Measurements from ENCODE around the gene SLC22A2.

Gene SLC22A2

DNA sequence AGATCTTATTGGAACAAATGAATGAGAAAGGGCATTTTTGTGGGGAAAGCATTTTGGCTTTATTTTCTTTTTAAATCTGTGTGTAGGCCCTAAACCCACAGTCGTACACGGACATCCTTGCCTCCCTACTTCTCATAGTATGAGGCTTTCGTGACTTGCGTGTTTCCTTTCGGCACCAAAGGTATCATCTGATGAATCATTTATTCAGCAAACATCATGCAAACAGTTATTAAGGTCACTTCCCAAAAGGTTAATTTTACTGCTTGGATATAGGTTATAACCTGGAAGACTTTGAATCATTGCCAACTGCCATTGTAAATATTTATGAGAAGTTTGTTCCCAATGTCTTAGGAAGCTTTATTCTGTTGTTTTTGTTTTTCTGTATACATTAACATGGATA lies 15.1 kb upstream of the SLC22A2 start:
- DNase-seq (ENCODE audit: low read depth in 3 of 3), result no peak

DNA sequence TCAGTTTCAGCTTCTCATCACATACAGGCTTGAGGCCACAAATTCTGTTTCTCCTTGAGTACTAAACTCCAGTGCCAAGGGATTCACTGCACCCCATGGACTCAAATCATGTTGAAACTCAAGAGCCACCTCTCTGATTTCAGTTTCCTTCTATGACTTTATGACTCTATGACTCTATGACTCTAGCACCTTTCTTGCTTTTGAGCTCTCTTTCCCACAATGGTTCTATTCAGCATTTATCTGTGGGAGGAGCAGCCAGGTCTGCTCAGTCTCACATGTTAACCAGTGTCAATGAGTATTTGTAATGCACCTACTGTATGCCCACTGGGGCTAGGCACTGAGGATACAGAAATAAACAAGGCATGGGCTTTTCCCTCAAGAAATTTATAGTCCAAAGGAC lies 14.6 kb upstream of the SLC22A2 start:
- no peak for DNase-seq (ENCODE audit: low read depth in 3 of 3)

DNA sequence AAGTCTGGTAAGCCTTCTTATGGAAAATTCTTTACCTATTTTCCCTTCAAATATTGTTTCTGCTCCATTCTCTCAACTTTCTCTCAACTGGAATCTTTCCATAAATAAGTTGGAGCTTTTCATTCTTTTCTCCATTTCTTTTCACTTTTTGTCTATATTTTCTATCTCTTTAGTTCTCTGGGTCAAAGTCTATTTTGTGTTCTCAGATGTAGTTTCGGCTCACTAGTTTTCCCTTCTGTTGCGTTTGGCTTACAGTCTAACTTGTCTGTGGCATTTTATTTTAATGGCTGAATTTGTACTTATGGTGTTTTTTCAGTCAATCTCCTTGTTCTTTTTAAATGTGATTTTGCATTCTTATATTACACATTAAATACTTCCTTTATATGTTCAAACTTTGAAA lies 14.1 kb upstream of the SLC22A2 start:
- DNase-seq (ENCODE audit: low read depth in 3 of 3), result no peak

DNA sequence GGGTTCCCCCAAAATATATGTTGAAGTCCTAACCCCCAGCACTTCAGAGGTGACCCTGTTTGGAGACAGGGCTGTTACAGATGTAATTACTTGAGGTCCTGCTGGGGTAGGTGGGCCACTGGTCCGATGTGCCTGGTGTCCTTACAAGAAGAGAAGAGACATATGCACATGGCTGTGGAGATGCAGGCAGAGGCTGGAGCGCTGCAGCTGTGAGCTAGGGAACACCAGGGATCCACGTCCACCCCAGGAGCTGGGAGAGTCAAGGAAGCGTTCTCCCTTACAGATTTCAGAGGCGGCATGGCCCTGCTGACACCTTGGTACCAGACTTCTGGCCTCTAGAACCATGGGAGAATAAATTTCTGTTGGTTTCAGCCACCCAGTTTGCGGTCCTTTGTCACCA lies 11.7 kb upstream of the SLC22A2 start:
- no peak for DNase-seq (ENCODE audit: low read depth in 3 of 3)

DNA sequence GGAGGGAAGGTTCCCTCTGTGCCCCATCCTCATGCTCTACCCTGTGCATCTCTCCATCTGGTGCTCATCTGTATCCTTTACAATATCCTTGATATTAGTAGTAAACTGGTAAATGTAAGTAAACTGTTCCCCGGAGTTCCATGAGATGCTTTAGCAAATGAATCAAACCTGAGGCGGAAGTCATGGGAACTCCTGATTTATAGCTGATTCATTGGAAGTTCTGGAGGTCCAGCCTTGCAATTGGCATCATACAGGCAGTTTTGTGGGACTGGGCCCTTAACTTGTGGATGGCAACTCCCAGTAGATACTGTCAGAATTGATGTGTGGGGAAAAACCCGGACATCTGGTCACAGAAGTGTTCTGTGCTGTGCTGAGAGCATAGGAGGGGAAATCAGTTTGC lies 11.2 kb upstream of the SLC22A2 start:
- no peak for DNase-seq (ENCODE audit: low read depth in 3 of 3)

DNA sequence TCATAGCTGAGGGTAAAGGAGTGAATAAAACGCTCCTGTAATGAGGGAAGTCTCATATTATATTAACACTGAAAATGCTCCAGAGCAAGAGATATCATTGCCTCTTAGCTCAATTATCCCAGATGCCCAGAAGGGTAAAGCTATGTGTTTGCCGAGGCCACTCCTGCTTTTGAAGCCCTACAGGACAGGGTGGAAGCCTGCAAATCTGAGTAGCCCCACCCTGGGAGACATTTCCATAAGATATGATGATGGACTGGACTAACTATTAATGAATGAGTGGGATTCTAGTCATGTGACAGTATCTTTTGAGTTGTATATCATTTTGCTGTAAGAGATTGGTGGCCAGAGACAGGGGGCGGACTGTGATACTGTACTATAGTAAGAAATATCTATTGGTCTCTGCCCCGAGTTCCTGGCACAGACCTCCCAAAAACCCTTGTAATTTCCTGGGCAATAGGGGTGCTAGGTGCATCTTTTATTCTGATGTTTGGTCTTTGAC lies 10.5 kb upstream of the SLC22A2 start:
- DNase-seq (ENCODE audit: low read depth in 3 of 3), result no peak

DNA sequence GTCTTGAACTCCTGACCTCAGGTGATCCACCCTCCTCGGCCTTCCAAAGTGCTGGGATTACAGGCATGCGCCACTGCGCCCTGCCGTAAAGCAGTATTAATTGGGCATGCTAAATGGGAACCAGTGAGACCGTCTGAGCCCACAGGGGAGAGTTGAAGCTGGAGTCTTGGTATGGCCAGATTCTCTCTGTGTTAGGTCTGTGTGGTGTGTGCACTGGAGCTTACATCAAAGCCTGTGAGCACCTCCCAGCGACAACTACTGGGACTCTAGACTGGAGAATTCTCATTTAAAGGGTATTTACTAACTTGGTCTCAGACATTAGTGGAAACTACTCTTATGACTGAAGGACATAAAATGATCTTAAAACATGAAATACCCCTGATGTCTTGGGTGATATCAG lies 8.5 kb upstream of the SLC22A2 start:
- DNase-seq (ENCODE audit: low read depth in 3 of 3), result no peak

DNA sequence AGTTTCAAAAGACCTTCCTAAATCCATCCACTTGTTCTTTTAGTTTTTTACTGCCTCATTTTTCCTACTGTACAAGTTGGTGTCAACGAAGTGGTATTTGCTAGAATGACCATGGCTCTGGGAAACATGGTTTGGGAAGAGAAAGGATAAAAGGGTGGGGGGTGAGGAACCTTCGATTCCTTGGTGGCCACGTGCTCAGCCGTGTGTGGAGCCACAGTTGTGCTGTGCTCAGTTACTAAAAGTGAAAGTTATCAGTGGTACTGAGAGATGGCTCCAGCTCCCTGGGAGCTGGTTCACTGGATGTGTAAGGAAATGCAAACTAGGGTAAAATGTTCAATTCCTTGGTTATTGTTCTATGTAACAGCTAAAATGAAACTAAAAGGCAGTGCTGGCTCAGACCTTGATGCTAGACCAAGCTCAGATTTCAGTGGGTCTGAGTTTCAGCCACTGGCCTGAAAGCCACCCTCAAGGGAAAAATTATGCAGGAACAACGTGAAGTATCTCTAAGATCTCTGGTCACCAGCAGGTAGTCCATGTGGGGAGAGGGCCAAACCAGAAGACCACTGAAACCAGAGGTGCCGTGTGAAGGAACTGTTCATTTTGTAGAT lies 7.4 kb upstream of the SLC22A2 start:
- no peak for DNase-seq (ENCODE audit: low read depth in 3 of 3)

DNA sequence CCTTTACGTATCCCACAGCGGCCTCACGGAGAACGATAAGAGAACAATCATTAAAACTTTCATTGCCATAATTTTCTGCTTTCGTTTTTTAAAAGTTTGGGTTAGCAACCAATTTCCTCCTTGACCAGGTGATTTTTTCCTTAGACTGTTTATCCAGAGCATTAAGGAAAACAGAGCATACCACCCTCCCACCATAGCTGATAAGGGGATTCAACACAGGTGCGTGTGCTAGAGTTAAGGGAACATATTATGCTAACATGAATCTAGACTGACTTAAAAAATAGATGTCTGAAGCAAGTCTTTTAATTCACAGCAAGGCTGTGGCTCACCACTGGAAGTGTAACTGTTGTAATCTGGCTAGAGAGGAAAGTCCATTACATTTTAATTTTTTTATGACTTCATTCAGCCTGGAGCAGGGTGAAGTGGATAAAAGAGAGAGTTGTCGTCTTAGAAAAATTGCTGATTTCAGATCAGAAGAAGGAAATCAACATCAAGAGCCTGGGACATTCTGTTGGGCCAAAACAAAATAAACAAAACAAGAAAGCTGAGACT lies 5.5 kb upstream of the SLC22A2 start:
- no peak for DNase-seq (ENCODE audit: low read depth in 3 of 3)

DNA sequence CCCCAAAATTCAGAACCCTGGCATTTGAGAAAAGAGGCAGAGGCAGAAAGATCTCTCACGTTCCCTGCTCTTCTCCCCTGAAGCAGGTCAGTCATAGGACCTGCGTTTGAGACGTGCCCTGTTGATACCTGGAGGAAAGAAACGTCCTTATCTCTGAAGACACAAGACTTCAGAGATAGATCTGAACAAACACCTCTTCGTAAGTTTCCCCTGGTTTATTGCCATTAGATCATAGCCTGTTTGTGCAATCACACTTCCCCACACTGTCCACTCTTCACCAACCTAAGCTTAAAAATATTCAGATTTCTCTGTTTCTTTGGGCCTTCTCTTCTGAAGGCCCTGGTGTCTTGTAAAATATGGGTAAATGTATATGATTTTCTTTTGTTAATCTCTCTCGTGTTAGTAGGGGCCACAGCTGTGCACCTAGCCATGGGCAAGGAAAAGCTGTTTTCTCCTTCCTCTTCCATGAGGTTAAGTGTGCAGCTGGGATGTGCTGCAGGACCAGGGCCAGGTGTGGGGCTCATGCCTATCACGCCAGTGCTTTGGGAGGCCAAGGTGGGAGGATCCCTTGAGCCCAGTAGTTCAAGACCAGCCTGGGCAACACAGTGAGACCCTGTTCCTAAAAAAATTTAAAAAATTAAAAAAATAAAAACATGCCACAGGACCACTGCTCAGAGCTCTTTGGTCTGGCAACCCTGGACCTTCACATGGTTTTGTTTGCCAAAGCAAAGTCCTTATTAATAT lies 4.7 kb upstream of the SLC22A2 start:
- no peak for DNase-seq (ENCODE audit: low read depth in 3 of 3)

DNA sequence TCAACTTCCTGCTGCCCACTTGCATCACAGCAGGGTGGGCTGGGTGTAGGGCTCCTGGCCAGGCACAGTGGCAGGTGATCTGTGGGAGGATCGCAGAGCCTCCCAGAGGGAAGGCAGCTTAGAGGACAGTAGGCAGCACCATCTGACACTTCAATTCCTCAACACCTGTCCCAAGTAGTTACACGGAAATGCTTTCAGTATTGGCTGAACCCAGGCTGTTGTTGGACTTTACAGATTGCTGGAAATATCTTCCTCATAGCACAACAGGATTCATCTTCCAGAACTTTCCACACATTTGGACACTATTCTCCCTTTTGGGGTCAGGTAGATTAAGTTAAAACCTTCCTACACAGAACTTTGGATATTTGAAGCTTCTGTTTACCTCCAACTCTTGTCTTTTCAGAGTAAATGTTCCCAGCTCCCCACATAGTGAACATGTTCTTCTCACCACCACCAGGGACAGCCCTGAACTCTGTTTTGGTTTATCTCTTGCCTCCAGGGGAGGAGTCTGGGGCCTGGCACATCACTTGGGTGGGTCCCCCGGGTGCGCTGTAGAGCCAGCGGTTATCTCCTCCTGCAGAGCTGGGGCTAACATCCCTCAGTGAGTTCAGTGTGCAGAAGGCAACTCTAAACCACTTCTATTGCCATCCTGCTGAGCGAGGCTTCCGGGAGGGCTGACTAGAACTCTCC lies 3.5 kb upstream of the SLC22A2 start:
- DNase-seq (ENCODE audit: low read depth in 3 of 3), result no peak

DNA sequence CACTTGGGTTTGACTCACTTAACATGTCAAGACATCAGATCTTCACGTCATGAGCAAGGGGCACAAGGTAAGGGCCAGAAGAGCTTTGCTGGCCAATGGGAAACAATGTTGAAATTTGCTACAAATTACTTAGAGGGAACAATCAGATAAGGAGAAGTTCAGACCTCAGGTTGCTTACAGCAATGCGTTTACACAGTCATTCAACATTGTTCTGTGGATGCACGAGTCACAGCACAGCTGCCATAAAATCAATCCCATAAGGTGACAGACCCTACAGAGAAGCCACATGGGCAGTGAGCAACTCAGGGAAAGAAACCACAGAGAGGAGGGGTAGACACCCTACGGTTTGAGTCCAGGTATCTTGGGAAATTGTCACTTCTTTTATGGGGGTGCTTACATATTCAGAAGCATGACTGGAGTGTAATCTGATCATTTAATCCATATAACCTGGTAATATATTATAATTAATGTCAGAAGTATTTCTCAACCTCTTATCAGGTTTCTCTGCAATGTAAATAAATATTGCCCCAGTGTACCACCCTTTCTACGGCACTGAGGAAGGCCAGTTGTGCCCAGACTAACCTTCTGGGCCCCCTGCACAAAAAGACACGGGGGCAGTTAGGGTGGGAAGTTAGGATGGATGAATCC lies 2.3 kb upstream of the SLC22A2 start:
- DNase-seq (ENCODE audit: low read depth in 3 of 3), result no peak

DNA sequence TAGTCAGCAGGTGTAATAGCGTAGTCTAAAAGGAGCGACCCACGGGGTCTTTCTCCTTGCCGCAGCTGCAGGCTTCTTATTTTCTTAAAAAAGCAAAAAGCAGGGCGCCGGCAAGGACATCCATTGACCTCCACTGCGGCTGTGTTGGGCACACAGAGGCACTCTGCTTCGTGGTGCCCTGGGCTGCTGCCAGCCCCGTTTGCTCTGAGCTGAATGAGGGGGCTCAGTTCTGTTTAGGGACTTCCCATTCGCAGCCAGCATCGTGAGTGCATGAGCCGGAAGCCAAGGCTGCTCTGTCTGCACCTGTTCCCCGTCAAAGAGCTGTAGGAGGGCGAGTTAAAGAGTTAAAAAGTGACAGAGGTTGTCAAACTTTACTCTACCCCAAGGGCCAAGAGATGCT lies 1.7 kb upstream of the SLC22A2 start:
- no peak for DNase-seq (ENCODE audit: low read depth in 3 of 3)

DNA sequence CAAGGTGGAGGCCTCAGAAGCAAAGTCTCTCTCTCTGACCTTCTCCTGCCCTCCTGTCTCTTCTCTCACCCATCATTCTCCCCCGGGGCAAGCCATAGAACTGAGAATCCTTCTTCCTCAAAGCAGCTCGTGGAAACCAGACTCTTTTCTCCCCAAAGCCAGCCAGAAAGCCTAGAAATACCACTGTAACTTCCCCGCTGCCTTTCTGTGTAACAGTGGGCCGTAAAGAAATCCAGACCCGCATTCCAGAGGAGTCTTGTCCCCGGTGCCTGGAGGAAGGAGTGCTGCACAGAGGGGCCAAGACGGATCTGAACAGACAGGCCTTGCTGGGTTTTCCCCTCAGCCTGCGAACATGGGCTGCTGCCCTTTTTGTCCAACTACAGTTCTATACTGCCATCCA lies 977 bp upstream of the SLC22A2 start:
- DNase-seq (ENCODE audit: low read depth in 3 of 3), result no peak

DNA sequence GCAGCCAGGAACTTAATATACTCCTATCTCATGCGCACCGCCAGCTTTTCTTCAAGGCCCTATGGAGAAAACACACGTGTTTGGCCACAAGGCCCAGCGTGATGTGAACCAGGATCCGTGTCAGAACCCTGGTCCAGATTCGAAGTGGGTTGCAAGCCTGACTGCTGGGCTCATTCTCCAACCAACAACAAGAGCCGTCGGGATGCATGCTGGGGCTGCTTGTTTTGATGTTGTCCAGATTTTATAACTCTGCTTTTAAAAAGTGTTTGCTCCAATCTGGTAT lies 463 bp upstream of the SLC22A2 start:
- DNase-seq (ENCODE audit: low read depth in 3 of 3), result no peak

DNA sequence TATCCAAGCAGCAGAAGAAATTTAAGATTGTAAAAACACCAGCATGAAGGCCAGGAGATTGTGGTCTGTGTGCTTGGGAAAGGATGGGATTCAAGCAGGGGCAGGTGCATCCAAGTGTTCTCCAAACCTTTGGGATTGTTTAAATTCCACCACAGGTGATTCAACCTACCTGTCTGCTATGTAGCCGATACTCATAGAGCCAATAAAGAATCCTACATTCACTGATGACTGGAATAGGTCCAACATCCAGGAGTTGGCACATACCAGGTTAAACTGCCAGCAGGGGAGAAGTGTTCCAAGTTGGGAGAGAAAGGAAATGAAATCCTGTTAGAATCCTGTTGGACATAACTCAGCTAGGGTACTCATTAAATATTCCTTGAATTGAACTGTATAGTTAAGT lies 2.2 kb downstream of the SLC22A2 start:
- DNase-seq (ENCODE audit: low read depth in 3 of 3), result no peak

DNA sequence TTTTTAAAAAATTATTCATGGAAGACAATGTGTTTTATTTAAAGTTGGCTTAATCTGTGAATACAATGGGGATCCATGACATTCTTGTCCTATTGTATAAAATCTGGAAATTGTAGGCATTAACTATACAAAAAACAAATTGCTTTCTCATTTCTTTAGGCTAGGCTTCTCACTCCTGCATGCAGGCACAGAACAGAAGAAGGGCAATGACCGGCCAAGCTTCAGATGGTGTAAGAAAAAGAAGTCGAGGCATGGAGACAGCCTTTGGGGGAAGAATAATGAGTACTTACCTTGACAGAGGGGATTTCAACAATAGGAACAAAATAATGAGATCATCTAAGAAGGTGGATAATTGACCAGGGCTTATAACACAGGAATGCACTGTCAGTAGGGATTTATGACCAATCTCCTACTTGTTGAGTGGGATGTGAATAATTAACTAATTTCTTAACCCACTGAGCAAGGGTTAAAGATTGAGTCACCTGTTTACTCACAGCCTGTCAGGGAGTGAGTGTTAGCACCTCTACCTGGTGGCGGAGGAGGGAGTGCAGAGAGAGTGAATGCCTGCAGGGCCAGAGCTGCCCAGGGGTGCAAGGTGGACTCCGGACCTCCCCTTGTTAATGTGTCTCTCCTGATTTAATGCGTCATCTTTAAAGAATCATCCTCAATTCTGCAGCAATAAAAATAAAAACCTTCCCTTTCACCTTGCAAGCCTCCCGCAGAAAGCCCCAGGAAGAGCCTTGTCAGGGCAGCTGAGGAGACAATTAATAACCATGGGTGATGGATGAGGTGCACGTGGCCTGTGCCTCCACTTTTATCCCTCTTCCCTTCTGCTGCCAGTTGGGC lies 3.9 kb downstream of the SLC22A2 start:
- DNase-seq (ENCODE audit: low read depth in 3 of 3), result no peak

DNA sequence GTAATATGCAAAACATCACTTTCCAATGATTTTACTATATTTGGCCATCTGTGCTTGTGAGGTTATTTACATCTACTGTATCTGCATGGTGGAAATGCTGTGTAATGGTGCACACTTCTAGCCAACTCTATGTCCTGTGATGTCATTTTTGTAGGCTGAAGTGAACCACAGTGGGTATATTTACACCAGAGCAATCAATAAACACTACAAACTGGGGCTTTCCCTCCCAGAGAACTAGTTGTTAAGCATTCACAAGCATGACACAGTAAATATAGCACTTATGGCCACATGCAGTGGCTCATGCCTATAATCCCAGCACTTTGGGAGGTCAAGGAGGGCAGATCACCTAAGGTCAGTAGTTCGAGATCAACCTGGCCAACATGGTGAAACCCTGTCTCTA lies 4.9 kb downstream of the SLC22A2 start:
- DNase-seq (ENCODE audit: low read depth in 3 of 3), result no peak

DNA sequence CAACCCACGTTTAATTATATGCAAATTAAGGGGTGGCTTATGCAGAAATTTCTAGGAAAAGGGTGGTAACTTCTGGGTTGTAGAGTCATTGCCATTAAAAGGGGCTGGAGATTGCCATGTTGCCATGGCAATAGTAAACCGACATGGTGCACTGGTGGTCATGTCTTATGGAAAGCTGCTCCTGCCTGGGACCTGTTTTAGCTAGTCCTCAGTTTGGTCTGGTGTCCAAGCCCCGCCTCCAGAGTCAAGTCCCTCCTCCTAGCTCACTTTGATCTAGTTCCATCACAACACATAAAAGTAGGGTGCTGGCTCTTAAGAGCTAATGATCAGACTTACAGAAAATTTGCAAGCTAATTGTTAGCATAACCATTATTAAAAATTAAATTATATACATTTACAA lies 5.3 kb downstream of the SLC22A2 start:
- DNase-seq (ENCODE audit: low read depth in 3 of 3), result no peak

DNA sequence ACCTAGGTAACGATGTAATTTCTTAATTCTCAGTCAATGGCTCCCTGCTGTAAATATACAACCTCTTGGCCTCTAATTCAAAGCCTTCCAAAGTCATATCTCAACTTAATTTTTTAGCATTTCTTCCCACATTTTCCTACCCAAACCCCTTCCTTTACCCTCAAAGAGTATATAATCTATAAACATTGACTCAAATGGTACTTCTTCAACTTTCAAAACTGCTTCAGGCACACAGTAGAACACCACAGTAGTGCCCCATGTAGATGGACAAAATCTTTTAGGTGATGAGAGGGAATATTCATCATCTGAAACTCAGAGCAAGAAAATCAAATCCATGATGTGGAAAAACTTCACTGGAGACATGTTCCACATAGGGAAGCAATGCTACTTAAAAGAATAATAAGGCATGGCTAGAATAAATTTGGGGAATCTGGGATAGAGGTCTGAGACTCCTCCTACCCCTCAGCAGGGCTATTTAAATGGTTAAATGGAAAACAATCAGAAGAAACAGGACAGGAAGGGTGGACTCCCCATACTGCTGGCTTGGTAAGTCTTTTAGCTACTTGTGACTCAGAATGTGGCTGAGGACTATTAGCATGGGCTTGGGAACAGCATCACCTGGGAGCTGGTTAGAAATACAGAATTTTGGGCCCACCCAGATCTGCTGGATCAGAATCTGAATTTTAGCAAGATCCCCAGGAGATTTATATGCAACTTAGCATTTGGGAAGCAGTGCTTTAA lies 6.4 kb downstream of the SLC22A2 start:
- DNase-seq (ENCODE audit: low read depth in 3 of 3), result no peak

DNA sequence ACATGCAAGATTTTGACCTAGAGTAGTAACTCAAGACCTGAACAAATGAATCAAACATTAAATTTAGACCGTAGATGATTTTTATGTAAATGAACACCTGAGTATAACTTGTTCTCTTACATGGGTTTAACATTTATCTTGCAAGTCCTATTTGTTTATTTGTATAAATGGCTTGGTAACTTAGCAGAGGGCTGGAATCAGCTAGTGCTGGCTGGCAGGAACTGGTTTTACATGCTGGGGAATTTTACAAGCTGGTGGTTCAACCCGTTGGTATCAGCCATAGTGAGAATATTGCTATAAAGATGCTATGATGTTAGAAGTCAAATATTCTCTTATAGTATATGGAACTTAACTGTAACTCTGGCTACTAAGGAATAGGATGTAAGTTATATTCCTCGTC lies 8.9 kb downstream of the SLC22A2 start:
- DNase-seq (ENCODE audit: low read depth in 3 of 3), result no peak

All from stimulated activated CD4-positive, alpha-beta T cell treated with anti-CD3 and anti-CD28 coated beads, TNF-alpha, amount 100 ng/mL, for 4 hours (primary cell).